Bronchial epithelial cell (primary cell): Measurements from ENCODE around the gene B3GNT9. TPM values are rescaled to one million over a fixed set of nuclear protein-coding genes. Genes with fewer than 3 reads are reported as not detected.

ENCODE experiments used
- DNase-seq: peaks from one replicate; pipeline ENCODE4 v3.0.0-alpha.2; 2010; ENCODE audit warnings: low read depth
- FAIRE-seq: peaks from 2 replicates; lab custom pipeline; 2011; peaks lifted over from hg19 to GRCh38; lab: Jason Lieb, UNC
- H3K27me3 ChIP-seq: 2 replicates; pipeline ENCODE4 v1.5.1; 2011; ENCODE audit warnings: low read length; ENCODE audit not compliant: control insufficient read depth, insufficient read depth
- H3K36me3 ChIP-seq: 2 replicates; pipeline ENCODE4 v1.5.1; 2011; ENCODE audit warnings: low read length; ENCODE audit not compliant: control insufficient read depth, insufficient read depth
- H3K4me3 ChIP-seq: 2 replicates; pipeline ENCODE4 v1.5.1; 2011; ENCODE audit warnings: mild to moderate bottlenecking, low read depth, low read length, control low read depth
- total RNA-seq: library from RNA; depleted of rRNA; stranded (reverse); fragments of >200 nt; gene quantifications from 2 replicates; pipeline ENCODE4 v1.2.1, GENCODE V29; 2014
- TF ChIP-seq, protein P1 (sequence below): IDR thresholded peaks from 2 replicates; pipeline ENCODE4 v1.5.1; 2011; ENCODE audit warnings: mild to moderate bottlenecking, moderate library complexity, low read length, control low read depth, inconsistent platforms; ENCODE audit not compliant: insufficient read depth, severe bottlenecking

Gene B3GNT9
- total RNA-seq, 1 donor from 2014 or later = 8.7 TPM

DNA sequence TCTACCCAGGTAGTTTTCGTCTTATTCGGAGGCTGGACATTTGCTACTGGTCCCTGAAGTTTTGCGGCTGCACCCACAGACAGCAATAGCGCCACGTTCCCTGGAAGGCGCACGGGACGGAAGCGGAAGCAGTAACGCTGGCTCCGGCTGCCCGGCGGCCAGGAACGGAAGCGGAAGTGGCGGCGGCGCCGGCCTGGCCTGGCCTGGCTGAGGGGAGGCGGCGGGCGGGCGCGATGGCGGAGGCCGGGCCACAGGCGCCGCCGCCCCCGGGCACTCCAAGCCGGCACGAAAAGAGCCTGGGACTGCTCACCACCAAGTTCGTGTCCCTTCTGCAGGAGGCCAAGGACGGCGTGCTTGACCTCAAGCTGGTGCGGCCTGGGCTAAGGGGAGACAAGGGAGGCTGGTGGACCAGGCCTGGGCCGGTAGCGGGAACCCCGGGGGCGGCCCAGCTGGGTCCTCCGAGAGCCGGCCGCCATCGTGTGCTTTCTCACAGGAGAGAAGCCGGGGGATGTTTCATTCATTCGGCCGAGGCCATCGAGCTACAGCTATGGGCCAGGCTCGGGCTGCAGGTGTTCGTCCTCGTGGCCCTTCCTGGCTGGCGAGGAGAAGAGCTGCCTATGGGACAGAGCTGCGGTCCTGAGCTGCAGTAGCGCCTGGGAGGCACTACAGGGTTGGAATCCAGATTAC is 41.3 kb upstream of the B3GNT9 start, which contains the start of gene E2F4:
Gene E2F4 (plus strand): TSS at position 161 of the 687 bp plus-strand sequence. CDS start 73 bp downstream, at position 234.
- DNase-seq (peak; percentile 75), FAIRE-seq (no peak)
- Histone ChIP-seq H3K4me3 (peak within 1 kb of the TSS; percentile 76), H3K27me3 (no peaks in the 10 kb centered on the region), H3K36me3 (peaks cover 35% of the 10 kb centered on the region)
- TF ChIP-seq, protein P1, sequence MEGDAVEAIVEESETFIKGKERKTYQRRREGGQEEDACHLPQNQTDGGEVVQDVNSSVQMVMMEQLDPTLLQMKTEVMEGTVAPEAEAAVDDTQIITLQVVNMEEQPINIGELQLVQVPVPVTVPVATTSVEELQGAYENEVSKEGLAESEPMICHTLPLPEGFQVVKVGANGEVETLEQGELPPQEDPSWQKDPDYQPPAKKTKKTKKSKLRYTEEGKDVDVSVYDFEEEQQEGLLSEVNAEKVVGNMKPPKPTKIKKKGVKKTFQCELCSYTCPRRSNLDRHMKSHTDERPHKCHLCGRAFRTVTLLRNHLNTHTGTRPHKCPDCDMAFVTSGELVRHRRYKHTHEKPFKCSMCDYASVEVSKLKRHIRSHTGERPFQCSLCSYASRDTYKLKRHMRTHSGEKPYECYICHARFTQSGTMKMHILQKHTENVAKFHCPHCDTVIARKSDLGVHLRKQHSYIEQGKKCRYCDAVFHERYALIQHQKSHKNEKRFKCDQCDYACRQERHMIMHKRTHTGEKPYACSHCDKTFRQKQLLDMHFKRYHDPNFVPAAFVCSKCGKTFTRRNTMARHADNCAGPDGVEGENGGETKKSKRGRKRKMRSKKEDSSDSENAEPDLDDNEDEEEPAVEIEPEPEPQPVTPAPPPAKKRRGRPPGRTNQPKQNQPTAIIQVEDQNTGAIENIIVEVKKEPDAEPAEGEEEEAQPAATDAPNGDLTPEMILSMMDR = no peak

DNA sequence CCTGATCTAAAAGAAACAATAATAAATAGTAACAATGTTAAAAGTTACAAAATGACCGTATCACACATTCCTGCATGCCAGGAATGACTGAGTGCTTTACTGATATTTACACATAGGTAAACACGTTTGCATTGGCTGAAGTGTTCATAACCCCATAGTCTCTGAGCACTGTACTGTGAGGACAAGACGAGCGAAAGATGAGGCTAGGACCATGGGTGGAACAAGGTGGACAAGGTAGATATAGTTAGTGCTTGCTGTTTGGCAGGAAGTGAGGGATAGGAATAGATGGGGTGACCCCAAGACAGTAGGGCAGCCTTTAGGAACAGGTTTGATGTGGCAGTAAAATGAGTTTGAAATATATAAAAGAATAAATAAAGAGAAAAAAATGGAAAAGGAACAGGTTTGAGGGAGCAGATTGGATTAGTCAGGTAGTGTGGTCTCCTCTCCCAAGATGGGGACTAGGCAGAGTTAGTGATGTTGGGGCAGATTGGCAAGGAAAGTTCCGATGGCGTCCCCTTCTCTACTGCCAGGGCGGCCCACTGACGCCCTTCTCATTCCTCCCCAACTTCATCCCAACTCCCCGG is 40.7 kb upstream of the B3GNT9 start:
- no peaks in the 10 kb centered on the region for H3K27me3 ChIP-seq
- no peak for FAIRE-seq
- peak overlapping the region; percentile 76 for H3K4me3 ChIP-seq
- TF ChIP-seq, protein P1 = no peak
- peaks cover 30% of the 10 kb centered on the region for H3K36me3 ChIP-seq
- no peak for DNase-seq

DNA sequence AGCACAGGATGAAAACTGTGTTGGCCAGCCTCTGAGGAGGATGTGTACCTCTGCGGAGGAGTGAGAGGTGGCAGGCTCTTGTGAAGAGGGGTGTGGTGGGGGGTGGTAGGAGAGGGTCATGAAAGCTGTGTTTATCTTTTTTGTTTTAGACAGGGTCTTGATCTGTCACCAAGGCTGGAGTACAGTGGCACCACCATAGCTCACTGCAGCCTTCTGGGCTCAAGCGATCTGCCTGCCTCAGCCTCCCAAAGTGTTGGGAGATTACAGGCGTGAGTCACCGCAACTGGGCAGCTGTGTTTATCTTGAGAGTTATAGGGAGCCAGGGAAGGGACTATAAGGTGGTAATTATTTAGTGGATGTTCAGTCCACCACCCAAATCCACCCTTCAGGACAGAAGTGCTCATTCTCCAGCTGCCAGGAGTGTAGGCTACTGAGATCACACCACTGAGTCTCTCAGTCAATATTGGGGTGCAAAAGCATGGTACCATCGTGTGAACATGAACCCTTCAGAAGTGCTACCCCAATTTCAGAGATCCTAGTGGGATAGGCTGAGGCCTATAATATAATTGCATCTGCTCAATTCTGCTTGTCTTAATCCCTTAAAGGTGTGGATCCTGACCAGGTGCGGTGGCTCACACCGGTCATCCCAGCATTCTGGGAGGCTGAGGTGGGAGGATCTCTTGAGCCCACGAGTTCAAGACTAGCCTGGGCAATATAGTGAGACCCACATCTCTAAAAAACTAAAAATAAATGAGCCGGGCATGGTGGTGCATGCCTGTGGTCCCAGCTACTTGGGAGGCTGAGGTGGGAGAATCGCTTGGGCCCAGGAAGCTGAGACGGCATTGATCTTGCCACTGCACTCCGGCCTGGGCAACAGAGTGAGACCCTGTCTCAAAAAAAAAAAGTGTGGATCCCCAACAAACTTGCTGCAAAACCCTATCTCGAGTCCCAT is 39.9 kb upstream of the B3GNT9 start:
- DNase-seq = no peak
- TF ChIP-seq, protein P1 = no peak
- Histone ChIP-seq H3K4me3 (no peak overlapping the region), H3K27me3 (no peaks in the 10 kb centered on the region), H3K36me3 (peaks cover 24% of the 10 kb centered on the region)
- no peak for FAIRE-seq

DNA sequence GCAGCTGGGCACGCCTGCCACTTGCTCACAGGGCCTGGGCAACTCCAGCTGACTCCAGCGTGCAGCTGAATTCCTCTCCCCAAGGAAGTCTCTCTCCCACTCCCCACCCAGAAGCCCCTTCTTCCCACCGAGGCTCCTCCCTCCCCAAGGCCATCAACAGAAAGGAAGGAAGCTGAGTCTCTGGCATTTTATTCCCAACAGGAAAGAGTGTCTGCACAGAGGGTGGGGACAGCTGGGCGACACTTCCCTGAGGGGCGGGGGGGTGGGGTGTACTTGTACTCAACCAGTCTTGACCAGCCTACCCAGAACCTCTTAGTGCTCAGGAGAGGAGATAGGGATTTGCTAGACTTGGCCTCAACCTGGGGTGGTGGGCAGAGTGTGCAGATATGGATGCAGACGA is 39.2 kb upstream of the B3GNT9 start, which contains the start of gene EXOC3L1:
Gene EXOC3L1 (minus strand): TSS at position 96 of the 400 bp plus-strand sequence. CDS start 460 bp downstream, outside the sequence.
- DNase-seq (no peak), FAIRE-seq (no peak)
- no peaks in the 10 kb centered on the region for H3K27me3 ChIP-seq
- H3K4me3 ChIP-seq = no peak within 1 kb of the TSS
- TF ChIP-seq, protein P1 = no peak
- H3K36me3 ChIP-seq = peaks cover 19% of the 10 kb centered on the region

DNA sequence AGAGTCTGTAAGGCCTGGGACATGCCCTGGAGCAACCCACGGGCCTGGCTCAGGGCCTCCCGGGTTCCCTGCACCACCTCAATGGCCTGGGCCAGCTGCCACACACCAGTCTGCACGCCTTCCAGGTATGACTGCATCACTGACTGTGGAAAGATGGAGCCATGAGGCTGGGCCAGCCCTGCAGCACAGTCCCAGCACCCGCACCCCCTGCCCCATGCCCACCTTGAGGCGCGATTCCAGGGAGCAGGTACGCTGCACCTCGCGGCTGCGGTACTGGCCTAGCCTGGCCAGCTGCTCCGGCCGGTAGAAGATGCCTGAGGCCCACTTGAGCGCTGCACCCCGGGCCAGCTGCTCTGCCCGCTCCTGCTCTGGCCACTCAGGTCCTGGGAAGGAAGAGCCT is 38.0 kb upstream of the B3GNT9 start:
- Histone ChIP-seq H3K27me3 (no peaks in the 10 kb centered on the region), H3K4me3 (no peak overlapping the region), H3K36me3 (peaks cover 7% of the 10 kb centered on the region)
- FAIRE-seq (no peak), DNase-seq (no peak)
- TF ChIP-seq, protein P1 = no peak
